MG63 (cell line): ENCODE results near the gene CHI3L1. TPM values are rescaled to one million over a fixed set of nuclear protein-coding genes. Genes with fewer than 3 reads are reported as not detected.

ENCODE experiments used
- DNase-seq: peaks from one replicate; pipeline ENCODE4 v3.0.0-alpha.2; 2020
- H3K27me3 ChIP-seq: fragments of 250-450 bp; sonication (Bioruptor Pico); 2 replicates; pipeline ENCODE4 v1.5.1; 2020; ENCODE audit warnings: mild to moderate bottlenecking, moderate library complexity
- H3K36me3 ChIP-seq: fragments of 250-450 bp; sonication (Bioruptor Pico); 2 replicates; pipeline ENCODE4 v1.5.1; 2020; ENCODE audit warnings: mild to moderate bottlenecking, moderate library complexity
- H3K4me3 ChIP-seq: fragments of 250-450 bp; sonication (Bioruptor Pico); 2 replicates; pipeline ENCODE4 v1.5.1; 2020; ENCODE audit warnings: mild to moderate bottlenecking, moderate library complexity
- H3K9me3 ChIP-seq: fragments of 250-450 bp; sonication (Bioruptor Pico); 2 replicates; pipeline ENCODE4 v1.5.1; 2020; ENCODE audit warnings: mild to moderate bottlenecking, moderate library complexity
- total RNA-seq: library from RNA; depleted of rRNA; stranded (reverse); fragments of >200 nt; shearing (Covaris generic); gene quantifications from 2 replicates; pipeline ENCODE4 v1.2.3, GENCODE V29; 2014; ENCODE audit warnings: low replicate concordance

The CHI3L1 gene
- total RNA-seq, 1 experiment from 2014 or later = 3.5 TPM

GRCh38 chr1:203188686-203189232, 2.3 kb upstream of the CHI3L1 start:
- no peak for DNase-seq
- Histone ChIP-seq H3K4me3 (no peak overlapping the region), H3K9me3 (no peaks in the 10 kb centered on the region), H3K36me3 (no peaks in the 10 kb centered on the region), H3K27me3 (no peaks in the 10 kb centered on the region)

GRCh38 chr1:203187689-203188264, 1.3 kb upstream of the CHI3L1 start:
- H3K27me3 ChIP-seq = no peaks in the 10 kb centered on the region
- no peaks in the 10 kb centered on the region for H3K9me3 ChIP-seq
- no peaks in the 10 kb centered on the region for H3K36me3 ChIP-seq
- no peak overlapping the region for H3K4me3 ChIP-seq
- DNase-seq = no peak

- Histone ChIP-seq H3K36me3 (no peaks in the 10 kb centered on the region), H3K27me3 (no peaks in the 10 kb centered on the region), H3K4me3 (no peak overlapping the region), H3K9me3 (no peaks in the 10 kb centered on the region)
- DNase-seq = no peak
Observed at GRCh38 chr1:203187304-203187685, 791 bp upstream of the CHI3L1 start.

DNA sequence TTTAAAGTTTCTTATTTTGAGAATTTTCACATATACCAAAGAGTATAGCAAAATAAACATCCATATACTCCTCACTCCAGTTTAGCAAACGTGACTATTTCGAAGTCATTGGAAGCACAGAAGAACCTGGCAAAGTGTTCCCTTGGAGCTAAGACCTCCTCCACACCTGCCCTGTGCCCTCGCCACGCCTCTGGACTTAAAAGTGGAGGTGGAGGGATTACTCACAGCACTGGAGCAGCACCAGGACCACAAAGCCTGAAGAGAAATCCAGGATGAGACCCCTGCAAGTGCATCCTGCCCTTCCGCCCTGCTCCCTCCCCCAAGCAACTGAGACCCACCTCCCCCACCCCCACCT, 436 bp downstream of the CHI3L1 start:
- Histone ChIP-seq H3K4me3 (no peak overlapping the region), H3K36me3 (no peaks in the 10 kb centered on the region)
- DNase-seq = no peak

GRCh38 chr1:203185585-203185984, 919 bp downstream of the CHI3L1 start:
- no peak overlapping the region for H3K4me3 ChIP-seq
- no peak for DNase-seq
- no peaks in the 10 kb centered on the region for H3K36me3 ChIP-seq
- H3K27me3 ChIP-seq = no peaks in the 10 kb centered on the region
- no peaks in the 10 kb centered on the region for H3K9me3 ChIP-seq

More for the DNA sequence above, 436 bp downstream of the CHI3L1 start:
- H3K9me3 ChIP-seq = no peaks in the 10 kb centered on the region
- no peaks in the 10 kb centered on the region for H3K27me3 ChIP-seq

DNA sequence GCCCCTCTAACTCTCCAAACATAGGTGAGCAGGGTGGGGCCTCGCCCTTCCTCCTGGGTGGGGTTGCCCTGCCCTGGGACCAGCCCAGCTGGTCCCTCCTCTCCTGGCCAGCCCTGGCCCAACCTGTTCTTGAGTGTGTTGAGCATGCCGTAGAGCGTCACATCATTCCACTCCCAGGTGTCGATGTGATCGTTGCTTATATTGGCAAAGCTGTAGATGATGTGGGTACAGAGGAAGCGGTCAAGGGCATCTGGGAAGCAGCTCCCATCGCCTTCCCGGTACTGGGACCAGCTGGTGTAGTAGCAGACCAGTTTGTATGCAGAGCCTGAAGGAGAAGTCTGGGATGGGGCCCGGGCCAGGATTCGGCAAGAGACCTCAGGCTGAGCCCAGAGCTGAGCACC, 1.4 kb downstream of the CHI3L1 start:
- Histone ChIP-seq H3K4me3 (no peak overlapping the region), H3K9me3 (no peaks in the 10 kb centered on the region), H3K27me3 (no peaks in the 10 kb centered on the region), H3K36me3 (no peaks in the 10 kb centered on the region)
- no peak for DNase-seq

- DNase-seq = no peak
- H3K4me3 ChIP-seq = no peak overlapping the region
- H3K9me3 ChIP-seq = no peaks in the 10 kb centered on the region
- H3K36me3 ChIP-seq = no peaks in the 10 kb centered on the region
- no peaks in the 10 kb centered on the region for H3K27me3 ChIP-seq
Observed at GRCh38 chr1:203184467-203184866, 2.0 kb downstream of the CHI3L1 start.

GRCh38 chr1:203183828-203184227, 2.7 kb downstream of the CHI3L1 start:
- Histone ChIP-seq H3K27me3 (no peaks in the 10 kb centered on the region), H3K9me3 (no peaks in the 10 kb centered on the region)
- DNase-seq = no peak

DNA sequence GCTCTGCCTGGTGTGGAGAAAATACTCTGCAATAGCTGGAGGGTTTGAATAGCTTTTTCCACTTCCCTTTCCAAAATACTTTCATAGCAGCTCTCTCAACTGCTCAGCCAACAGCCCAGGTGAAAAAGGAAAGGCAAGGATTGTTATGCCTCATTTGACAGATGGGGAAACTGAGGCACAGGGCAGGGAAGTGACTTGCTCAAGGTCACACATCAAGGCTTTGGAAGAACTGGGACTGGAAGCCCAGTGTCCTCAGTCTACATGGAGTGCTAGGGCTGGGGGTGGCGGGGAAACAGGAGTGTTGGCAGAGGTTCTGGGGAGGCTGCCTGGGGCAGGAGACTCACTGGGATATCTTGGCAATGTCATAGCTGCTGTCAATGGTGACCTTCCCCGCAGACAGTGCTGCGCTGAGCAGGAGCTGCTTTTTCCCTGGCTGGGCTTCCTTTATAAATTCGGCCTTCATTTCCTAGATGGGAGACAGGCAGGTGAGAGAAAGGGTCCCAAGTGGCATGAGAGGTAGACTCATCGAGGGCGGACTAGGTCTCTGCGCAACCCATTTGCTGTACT, 4.0 kb downstream of the CHI3L1 start:
- H3K27me3 ChIP-seq = no peaks in the 10 kb centered on the region
- H3K36me3 ChIP-seq = no peaks in the 10 kb centered on the region
- H3K4me3 ChIP-seq = no peak overlapping the region
- H3K9me3 ChIP-seq = no peaks in the 10 kb centered on the region
- no peak for DNase-seq

More at GRCh38 chr1:203183828-203184227, 2.7 kb downstream of the CHI3L1 start:
- no peak overlapping the region for H3K4me3 ChIP-seq
- H3K36me3 ChIP-seq = no peaks in the 10 kb centered on the region

- Histone ChIP-seq H3K27me3 (no peaks in the 10 kb centered on the region), H3K36me3 (no peaks in the 10 kb centered on the region), H3K4me3 (no peak overlapping the region), H3K9me3 (no peaks in the 10 kb centered on the region)
- DNase-seq = no peak
Observed at GRCh38 chr1:203181586-203182386, 4.7 kb downstream of the CHI3L1 start.

- Histone ChIP-seq H3K27me3 (no peaks in the 10 kb centered on the region), H3K36me3 (no peaks in the 10 kb centered on the region), H3K9me3 (no peaks in the 10 kb centered on the region), H3K4me3 (no peak overlapping the region)
- no peak for DNase-seq
Observed at GRCh38 chr1:203180611-203181330, 5.7 kb downstream of the CHI3L1 start.

GRCh38 chr1:203179667-203180005, 6.9 kb downstream of the CHI3L1 start:
- Histone ChIP-seq H3K27me3 (no peaks in the 10 kb centered on the region), H3K9me3 (no peaks in the 10 kb centered on the region), H3K36me3 (no peaks in the 10 kb centered on the region), H3K4me3 (no peak overlapping the region)
- DNase-seq = no peak

DNA sequence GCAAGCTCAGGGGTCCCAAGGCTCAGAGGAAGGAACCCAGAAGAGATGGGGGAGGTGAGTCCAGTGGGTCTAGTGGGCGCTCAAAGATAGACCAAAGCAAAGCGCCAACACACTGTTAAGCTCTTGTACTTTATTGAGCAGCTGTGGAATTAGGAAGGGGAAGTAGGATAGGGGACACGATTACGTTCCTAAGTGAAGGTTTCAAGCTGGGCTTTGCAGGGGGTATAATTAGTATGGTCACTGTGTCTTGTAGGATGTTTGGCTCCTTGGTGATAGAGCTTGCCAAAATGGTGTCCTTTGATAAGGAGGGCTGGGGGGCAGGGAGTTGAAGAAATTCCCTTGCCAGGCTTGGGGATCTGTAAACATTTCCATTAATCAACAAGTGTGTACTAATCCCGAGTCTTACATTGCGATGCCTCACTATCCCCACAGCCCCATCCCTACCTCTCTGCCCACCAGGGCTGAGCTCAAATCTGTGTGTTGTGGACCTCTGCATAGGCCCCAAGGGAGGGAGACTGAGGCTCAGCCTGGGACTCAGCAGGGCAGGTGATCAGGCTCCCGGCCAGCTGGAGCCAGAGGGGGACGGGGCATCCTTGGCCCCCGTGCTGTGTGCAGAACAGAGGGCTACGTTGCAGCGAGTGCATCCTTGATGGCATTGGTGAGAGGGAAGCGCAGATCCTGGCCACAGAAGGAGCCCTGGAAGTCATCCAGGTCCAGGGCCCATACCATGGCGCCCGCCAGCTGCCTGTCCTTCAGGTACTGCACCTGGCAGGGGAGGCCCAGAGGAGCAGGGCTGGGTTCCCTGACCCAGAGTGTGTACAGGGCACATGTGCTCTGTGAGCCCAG, 7.5 kb downstream of the CHI3L1 start:
- H3K9me3 ChIP-seq = no peaks in the 10 kb centered on the region
- no peak for DNase-seq
- no peaks in the 10 kb centered on the region for H3K27me3 ChIP-seq
- no peaks in the 10 kb centered on the region for H3K36me3 ChIP-seq
- H3K4me3 ChIP-seq = no peak overlapping the region

DNA sequence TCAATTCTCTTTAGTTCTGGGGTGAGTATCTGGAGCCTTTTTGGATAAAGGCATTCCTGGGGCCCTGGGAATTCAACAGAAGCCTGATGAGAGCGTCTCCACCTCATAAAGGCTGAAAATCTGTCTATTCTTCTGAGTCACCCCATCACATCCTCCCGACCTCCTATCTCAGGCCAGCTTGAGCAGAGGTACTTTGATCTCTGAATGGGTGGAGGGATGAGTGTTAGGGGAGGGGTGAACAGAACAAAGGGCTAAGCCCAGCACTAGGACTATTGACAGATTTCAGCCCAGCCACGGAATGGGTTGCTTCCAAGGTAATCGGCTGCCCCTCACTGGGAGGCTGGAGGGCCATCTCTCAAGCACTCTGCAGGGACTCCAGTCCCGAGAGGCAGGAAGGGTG, 8.4 kb downstream of the CHI3L1 start:
- H3K27me3 ChIP-seq = no peaks in the 10 kb centered on the region
- H3K4me3 ChIP-seq = no peak overlapping the region
- H3K36me3 ChIP-seq = no peaks in the 10 kb centered on the region
- no peaks in the 10 kb centered on the region for H3K9me3 ChIP-seq
- DNase-seq = peak; percentile 48

- Histone ChIP-seq H3K27me3 (no peaks in the 10 kb centered on the region), H3K9me3 (no peaks in the 10 kb centered on the region), H3K4me3 (no peak overlapping the region), H3K36me3 (no peaks in the 10 kb centered on the region)
- peak; percentile 85 for DNase-seq
Observed at GRCh38 chr1:203177470-203178039, 8.9 kb downstream of the CHI3L1 start.

DNA sequence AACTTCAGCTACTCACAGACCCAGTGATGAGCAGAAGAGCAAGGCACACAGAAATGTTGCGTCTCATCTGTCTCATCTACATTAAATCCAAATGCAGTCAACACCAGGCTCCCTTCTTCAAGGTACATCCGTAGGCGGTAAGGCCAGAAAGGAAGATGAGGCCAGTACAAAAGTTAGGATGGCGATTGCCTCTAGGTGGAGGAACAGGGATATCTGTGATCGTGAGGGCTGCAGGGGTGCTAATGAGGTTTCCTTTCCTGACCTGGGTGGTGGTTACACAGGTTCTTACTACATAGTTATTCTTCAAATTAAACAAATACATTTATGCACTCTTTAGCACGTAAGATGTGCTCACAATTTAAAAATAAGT, 9.5 kb downstream of the CHI3L1 start:
- Histone ChIP-seq H3K9me3 (no peaks in the 10 kb centered on the region), H3K36me3 (no peaks in the 10 kb centered on the region), H3K4me3 (no peak overlapping the region), H3K27me3 (no peaks in the 10 kb centered on the region)
- no peak for DNase-seq
